ENCODE results near the gene MCF2L2. TPM values are rescaled to one million over a fixed set of nuclear protein-coding genes. Genes with fewer than 3 reads are reported as not detected.

The MCF2L2 gene
- total RNA-seq, 1 donor from 2014 or later, result 0.89 TPM

Small RNAs within 50 kb of the gene (small RNA-seq; reads per million reads assigned to genes)
- gene RF00092 (ENCODE audit: low replicate concordance) (not detected), gene RF00394 (ENCODE audit: low replicate concordance) (not detected), gene RF01241 (ENCODE audit: low replicate concordance) (not detected), gene RNA5SP151 (ENCODE audit: low replicate concordance) (not detected), gene SNORA63D (ENCODE audit: low replicate concordance) (3.1 reads per million, percentile 88 among the genes with 10 or more reads in this experiment)

Other genes starting within 250 kb of the MCF2L2 start
- 23.4 TPM for gene B3GNT5, start 175.4 kb downstream of the MCF2L2 start, total RNA-seq
- 3.1 TPM for gene KLHL6, start 127.1 kb upstream of the MCF2L2 start, total RNA-seq
- 101 TPM for gene KLHL24, start 207.0 kb upstream of the MCF2L2 start, total RNA-seq

Measured in skin of body (tissue), 2 donors.